NCI-H510A treated with DMSO at 0.1 percent for 48 hours (cell line): ENCODE measurements around the gene USP40.
A peak's percentile ranks its signal among the peaks of the same experiment; 100 is the strongest.
"Not testable (repeated sequence)": the region's sequence is repeated elsewhere in the genome, so short reads cannot be mapped to it uniquely, and the experiment has no call there.

Source experiments
- DNase-seq: peaks from one replicate; lab custom pipeline; 2025; lab: John Stamatoyannopoulos, UW

The USP40 gene, protein sequence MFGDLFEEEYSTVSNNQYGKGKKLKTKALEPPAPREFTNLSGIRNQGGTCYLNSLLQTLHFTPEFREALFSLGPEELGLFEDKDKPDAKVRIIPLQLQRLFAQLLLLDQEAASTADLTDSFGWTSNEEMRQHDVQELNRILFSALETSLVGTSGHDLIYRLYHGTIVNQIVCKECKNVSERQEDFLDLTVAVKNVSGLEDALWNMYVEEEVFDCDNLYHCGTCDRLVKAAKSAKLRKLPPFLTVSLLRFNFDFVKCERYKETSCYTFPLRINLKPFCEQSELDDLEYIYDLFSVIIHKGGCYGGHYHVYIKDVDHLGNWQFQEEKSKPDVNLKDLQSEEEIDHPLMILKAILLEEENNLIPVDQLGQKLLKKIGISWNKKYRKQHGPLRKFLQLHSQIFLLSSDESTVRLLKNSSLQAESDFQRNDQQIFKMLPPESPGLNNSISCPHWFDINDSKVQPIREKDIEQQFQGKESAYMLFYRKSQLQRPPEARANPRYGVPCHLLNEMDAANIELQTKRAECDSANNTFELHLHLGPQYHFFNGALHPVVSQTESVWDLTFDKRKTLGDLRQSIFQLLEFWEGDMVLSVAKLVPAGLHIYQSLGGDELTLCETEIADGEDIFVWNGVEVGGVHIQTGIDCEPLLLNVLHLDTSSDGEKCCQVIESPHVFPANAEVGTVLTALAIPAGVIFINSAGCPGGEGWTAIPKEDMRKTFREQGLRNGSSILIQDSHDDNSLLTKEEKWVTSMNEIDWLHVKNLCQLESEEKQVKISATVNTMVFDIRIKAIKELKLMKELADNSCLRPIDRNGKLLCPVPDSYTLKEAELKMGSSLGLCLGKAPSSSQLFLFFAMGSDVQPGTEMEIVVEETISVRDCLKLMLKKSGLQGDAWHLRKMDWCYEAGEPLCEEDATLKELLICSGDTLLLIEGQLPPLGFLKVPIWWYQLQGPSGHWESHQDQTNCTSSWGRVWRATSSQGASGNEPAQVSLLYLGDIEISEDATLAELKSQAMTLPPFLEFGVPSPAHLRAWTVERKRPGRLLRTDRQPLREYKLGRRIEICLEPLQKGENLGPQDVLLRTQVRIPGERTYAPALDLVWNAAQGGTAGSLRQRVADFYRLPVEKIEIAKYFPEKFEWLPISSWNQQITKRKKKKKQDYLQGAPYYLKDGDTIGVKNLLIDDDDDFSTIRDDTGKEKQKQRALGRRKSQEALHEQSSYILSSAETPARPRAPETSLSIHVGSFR

DNA sequence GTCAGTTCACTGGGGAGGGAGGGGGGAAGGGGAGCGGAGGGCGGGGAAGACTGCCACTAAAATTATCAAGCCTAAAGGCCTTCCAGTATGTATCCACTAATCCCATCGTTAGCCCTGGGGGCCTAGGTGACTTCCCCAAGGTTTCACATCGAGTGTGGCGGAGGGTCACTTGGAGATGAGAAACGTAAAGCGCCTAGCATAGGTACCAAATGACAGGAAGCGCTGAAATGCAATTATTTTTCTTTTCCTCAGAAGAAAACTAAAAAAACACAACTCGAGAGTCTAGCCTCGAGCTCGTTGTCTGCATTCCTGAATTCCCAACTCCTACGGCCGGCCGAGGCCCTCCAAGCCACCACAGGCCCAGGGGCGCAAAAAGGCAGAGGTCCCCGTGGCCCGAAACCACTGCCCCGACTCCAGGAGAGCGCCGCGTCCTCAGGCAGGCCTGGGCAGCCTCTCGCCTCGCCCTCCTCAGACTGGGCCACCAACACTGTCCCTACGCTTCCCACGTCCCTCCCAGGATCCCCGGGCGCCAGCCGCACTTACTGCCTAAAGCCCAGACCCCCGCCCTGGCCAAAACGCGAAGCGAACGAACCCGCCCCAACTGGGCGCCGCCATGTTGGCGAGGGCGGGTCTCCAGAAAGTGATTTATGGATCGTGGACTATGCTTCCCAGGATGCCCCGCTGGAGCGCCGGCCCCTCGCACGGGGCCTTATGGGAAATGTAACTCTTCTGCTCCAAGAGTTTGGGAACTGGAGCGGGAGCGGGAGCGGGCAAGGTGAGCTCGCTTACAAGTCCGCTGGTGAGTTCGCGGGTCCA, at the start of gene USP40:
Gene USP40, minus strand, starts transcription at position 642 of the 816 bp plus-strand sequence. CDS start 1,228 bp downstream, outside the sequence.
- DNase-seq = peak; percentile 98

- no peak for DNase-seq
Observed at GRCh38 chr2:233611284-233611683, 44.7 kb upstream of the USP40 start.

DNA sequence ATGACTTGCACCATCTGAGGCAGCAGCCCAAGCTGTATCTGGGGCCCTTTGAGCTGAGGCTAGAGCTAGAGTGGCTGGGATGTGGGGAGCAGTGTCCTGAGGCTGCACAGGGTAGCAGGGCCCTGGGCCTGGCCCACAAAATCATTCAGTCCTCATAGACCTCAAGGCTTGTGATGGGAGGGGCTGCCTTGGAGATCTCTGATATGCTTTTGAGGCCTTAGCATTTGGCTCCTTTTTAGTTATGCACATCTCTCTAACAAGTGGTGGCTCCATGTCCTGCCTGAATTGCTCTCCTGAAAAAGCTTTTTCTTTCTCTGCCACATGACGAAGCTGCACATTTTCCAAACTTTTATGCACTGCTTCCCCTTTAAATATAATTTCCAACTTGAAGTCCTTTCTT, 39.1 kb upstream of the USP40 start:
- DNase-seq = no peak

- no peak for DNase-seq
Observed at GRCh38 chr2:233604826-233605225, 38.2 kb upstream of the USP40 start.

DNA sequence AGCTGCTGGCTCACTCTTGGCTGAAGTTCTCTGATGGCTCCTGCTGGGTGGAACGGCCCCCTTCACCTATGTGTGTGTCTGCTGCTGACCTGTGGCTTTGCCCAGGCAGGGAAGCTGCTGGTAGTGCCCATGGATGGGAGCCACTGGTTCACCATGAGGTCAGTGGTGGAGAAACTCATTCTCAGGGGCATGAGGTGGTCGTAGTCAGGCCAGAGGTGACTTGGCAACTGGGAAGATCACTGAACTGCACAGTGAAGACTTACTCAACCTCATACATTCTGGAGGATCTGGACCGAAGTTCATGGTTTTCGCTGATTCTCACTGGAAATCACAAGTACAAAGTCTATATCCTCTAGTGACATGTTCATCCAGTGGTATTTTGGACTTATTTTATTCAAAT, 36.9 kb upstream of the USP40 start:
- no peak for DNase-seq

DNA sequence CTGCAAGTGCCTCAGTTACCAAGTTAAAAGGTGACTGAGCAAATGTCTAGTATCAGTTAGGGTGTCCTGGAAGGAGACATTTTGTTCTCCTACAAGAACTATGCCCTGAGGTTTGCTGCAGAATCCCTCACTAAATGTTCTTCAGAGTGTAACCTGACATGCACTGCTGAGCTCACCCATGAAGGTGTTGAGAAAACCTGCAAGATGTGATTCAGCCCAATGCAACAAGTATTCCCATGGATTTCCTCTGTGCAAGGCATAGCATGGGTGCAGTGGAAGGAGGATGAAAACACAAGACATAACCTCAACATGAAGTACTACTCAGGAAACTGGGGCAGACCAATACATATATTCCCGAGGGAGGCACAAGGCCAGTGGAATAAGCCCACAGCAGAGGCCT, 35.5 kb upstream of the USP40 start:
- DNase-seq = no peak

DNA sequence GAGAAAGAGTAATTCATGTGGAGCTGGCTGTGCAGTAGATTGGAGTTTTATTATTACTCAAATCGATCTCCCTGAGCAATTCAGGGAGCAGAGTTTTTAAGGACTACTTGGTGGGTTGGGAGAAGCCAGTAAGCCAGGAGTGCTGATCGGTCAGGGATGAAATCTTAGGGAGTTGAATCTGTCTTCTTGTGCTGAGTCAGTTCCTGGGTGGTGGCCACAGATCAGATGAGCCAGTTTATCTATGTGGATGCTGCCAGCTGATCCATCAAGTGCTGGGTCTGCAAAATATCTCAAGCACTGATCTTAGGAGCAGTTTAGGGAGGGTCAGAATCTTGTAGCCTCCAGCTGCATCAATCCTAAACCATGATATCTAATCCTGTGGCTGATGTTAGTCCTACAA, 33.8 kb upstream of the USP40 start:
- no peak for DNase-seq

DNA sequence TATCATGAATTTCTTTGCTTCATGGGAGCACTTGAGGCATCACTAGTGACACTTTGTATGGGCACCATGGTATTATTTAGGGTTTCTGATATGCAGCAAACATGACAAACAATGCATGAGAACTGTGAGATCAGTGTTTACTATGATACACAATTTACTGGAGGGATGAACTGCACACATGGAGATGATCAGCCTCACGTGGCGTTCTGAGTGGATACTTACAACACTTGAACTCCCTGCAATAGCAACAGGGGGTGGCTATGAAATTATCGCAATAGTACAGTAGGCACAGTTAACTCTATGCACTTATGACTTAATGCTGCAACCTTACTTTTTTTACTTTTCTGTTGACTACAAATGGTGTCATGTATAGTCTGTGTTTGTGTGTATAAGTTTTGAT, 32.4 kb upstream of the USP40 start:
- peak; percentile 35 for DNase-seq

GRCh38 chr2:233597522-233597921, 30.9 kb upstream of the USP40 start:
- DNase-seq = peak; percentile 48

DNA sequence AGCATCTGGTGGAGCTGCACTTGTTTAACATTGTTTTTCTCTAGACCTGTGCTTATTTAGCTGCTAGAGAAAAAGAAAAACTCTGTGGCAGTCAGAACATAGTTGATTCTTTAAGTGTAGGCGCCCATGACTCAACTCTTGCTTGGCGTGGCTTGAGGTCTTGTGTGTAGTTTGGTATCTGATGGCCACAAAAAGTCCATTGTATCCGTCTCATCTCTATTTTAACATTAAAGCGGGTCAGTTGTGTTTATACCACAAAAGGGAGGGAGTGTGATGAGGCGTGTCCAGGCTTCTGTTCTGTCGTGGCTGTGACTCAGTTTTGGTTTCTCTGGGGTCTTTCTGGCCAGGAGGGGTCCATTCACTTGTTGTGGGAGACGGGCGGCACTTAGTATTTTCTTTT, 26.6 kb upstream of the USP40 start:
- no peak for DNase-seq

DNA sequence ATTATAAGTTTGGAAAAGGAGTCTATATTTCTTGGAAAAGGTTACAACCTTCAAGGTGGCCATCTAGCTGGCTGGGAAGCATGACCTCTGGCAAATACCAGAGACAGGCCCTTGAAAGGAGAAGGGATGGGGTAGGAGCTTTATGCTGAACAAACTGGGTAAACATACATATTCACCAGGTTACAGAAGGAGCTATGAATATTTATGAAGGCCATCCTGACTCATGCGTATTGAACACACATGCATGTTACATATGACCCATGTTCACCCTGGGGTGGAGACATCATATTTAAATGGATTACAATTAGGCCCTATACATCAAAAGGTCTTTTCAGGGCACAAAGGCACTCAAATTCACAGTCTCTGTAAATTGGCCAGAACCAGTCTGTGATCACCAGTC, 26.1 kb upstream of the USP40 start:
- DNase-seq = not testable (repeated sequence)

DNA sequence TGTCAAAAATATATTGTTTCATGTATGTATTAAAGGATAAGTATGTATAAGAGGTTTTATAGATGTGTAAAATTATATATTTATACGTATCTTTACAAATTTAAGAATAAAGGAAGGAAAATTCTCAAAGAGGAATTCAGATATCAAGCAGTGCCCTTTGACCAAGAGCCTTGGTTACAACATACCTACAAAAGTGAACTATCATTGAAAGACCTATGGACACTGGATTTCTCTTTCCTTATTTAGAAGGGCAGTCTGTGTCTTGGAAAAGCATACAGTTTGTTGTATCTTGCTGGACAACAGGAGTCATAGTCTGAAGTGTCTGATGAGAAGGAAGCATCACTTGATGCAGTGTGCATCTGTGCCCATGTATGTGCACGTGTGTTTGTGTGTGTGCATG, 21.8 kb upstream of the USP40 start:
- no peak for DNase-seq

GRCh38 chr2:233584210-233584609, 17.6 kb upstream of the USP40 start:
- DNase-seq = peak; percentile 26

DNA sequence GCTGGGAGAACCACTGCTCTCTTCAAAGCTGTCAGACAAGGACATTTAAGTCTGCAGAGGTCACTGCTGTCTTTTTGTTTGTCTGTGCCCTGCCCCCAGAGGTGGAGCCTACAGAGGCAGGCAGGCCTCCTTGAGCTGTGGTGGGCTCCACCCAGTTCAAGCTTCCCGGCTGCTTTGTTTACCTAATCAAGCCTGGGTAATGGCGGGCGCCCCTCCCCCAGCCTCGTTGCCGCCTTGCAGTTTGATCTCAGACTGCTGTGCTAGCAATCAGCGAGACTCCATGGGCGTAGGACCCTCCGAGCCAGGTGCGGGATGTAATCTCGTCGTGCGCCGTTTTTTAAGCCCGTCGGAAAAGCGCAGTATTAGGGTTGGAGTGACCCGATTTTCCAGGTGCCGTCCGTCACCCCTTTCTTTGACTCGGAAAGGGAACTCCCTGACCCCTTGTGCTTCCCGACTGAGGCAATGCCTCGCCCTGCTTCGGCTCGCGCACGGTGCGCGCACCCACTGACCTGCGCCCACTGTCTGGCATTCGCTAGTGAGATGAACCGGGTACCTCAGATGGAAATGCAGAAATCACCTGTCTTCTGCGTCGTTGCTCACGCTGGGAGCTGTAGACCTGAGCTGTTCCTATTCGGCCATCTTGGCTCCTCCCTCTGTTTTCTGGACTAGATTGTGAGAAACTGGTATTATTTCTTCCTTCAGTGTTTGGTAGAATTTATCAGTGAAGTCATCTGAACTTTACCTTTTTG, 16.8 kb upstream of the USP40 start:
- not testable (repeated sequence) for DNase-seq

GRCh38 chr2:233577341-233577740, 10.8 kb upstream of the USP40 start:
- not testable (repeated sequence) for DNase-seq

GRCh38 chr2:233572468-233572867, 5.9 kb upstream of the USP40 start:
- DNase-seq = peak; percentile 25

DNA sequence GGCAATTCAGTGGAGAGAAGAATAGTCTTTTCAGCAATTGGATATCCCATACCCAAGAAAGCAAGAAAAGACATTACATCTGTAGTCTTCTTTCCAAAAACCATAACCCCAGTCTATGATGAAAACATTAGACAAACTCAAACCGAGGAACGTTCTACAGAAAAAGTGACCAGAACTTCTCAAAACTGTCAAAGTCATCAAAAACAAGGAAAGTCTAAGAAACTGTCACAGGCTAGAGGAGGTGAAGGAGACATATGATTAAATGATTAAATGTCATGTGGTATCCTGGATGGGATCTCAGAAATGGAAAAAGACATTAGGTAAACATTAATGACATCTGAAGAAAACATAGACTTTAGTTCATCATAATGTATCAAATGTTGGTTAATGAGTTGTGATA, 4.9 kb upstream of the USP40 start:
- no peak for DNase-seq

DNA sequence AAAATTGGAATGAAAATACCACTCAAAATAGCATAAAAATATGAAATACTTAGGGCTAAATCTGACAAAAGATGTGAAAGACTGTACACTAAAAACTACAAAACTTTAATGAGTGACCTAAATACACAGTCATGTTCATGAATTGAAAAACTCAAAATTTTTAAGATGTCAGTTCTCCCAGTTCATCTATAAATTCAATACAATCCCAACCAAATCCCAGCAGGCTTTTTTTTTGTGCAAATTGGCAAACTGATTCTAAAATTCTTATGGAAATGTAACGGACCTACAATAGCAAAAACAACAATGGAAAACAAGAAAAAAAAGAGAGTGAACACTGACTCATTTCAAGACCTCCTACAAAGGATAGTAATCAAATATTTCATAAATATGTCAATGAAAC, 4.4 kb upstream of the USP40 start:
- no peak for DNase-seq

GRCh38 chr2:233565685-233566140, 869 bp downstream of the USP40 start:
- DNase-seq = peak; percentile 53

- no peak for DNase-seq
Observed at GRCh38 chr2:233563663-233564430, 2.7 kb downstream of the USP40 start.
